T-helper 9 cell (primary cell): ENCODE results near the gene MAP3K4.
"Not testable (repeated sequence)": the region's sequence is repeated elsewhere in the genome, so short reads cannot be mapped to it uniquely, and the experiment has no call there.

Experiments used
- DNase-seq: peaks from one replicate; pipeline ENCODE4 v3.0.0-alpha.2; 2020

The MAP3K4 gene

GRCh38 chr6:160972594-160972993 lies 19.0 kb upstream of the MAP3K4 start:
- DNase-seq: not testable (repeated sequence)

- DNase-seq: no peak
These were observed 18.0 kb upstream of the MAP3K4 start for GRCh38 chr6:160973311-160974250.

GRCh38 chr6:160974304-160974771 lies 17.2 kb upstream of the MAP3K4 start:
- no peak for DNase-seq

- no peak for DNase-seq
These were observed 16.4 kb upstream of the MAP3K4 start for GRCh38 chr6:160975162-160975561.

- DNase-seq: not testable (repeated sequence)
These were observed 15.6 kb upstream of the MAP3K4 start for GRCh38 chr6:160975961-160976360.

GRCh38 chr6:160978141-160978901 lies 13.2 kb upstream of the MAP3K4 start:
- no peak for DNase-seq

- no peak for DNase-seq
These were observed 12.4 kb upstream of the MAP3K4 start for GRCh38 chr6:160979061-160979708.

GRCh38 chr6:160983377-160983948 lies 8.1 kb upstream of the MAP3K4 start:
- DNase-seq: not testable (repeated sequence)

GRCh38 chr6:160986851-160987250 lies 4.7 kb upstream of the MAP3K4 start:
- DNase-seq: no peak

GRCh38 chr6:160987265-160987664 lies 4.3 kb upstream of the MAP3K4 start:
- no peak for DNase-seq

GRCh38 chr6:160990847-160991405 lies 643 bp upstream of the MAP3K4 start:
- DNase-seq: no peak

GRCh38 chr6:160992061-160992979 lies 751 bp downstream of the MAP3K4 start:
- no peak for DNase-seq

- DNase-seq: no peak
These were observed 1.4 kb downstream of the MAP3K4 start for GRCh38 chr6:160992980-160993314.

GRCh38 chr6:160995271-160995670 lies 3.7 kb downstream of the MAP3K4 start:
- no peak for DNase-seq

GRCh38 chr6:160996131-160996601 lies 4.6 kb downstream of the MAP3K4 start:
- no peak for DNase-seq

GRCh38 chr6:160998217-160998616 lies 6.6 kb downstream of the MAP3K4 start:
- DNase-seq: no peak

GRCh38 chr6:160998766-160999165 lies 7.2 kb downstream of the MAP3K4 start:
- DNase-seq: no peak

GRCh38 chr6:160999516-160999915 lies 7.9 kb downstream of the MAP3K4 start:
- no peak for DNase-seq

- no peak for DNase-seq
These were observed 9.1 kb downstream of the MAP3K4 start for GRCh38 chr6:161000632-161001031.

GRCh38 chr6:161001421-161001820 lies 9.9 kb downstream of the MAP3K4 start:
- no peak for DNase-seq

GRCh38 chr6:161003336-161003735 lies 11.8 kb downstream of the MAP3K4 start:
- DNase-seq: no peak
